PC-3 (cell line): ENCODE data around the gene KCNQ5.

Source experiments
- EZH2 ChIP-seq: fragments of 300-600 bp; sonication (generic); IDR thresholded peaks from one replicate; pipeline ENCODE4 v1.6.1; 2017; ENCODE audit warnings: antibody characterized with exemption, mild to moderate bottlenecking, low read length; ENCODE audit not compliant: unreplicated experiment
- EZH2phosphoT487 ChIP-seq: fragments of 300-600 bp; sonication (generic); IDR thresholded peaks from 2 replicates; pipeline ENCODE4 v1.6.1; 2018; ENCODE audit warnings: mild to moderate bottlenecking, antibody characterized with exemption, low read length, borderline replicate concordance
- TF ChIP-seq, protein P1 (sequence below): fragments of 300-600 bp; sonication (generic); conservative IDR thresholded peaks from 2 replicates; pipeline ENCODE4 v1.5.1; 2017; ENCODE audit warnings: antibody characterized with exemption, low read depth, mild to moderate bottlenecking, low read length

DNA sequence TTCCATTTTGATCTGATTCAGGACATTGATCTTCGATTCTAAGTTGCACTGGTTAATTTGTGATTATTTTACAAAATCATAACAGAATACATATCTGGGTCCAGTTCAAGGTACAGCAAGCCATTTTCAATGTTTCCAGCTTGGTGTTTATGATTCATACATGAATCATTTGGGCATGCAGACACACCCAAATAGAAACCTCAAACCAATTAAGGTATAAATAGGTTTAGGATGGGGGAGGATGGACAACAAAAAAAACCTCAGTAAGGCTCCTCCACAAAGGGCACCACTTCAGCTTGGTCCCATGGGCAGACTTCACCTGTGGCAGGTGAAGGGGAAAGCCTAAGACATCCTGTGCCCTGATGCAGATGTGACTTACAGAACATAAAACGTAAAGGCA lies 410.7 kb downstream of the KCNQ5 start:
- TF ChIP-seq, protein P1, sequence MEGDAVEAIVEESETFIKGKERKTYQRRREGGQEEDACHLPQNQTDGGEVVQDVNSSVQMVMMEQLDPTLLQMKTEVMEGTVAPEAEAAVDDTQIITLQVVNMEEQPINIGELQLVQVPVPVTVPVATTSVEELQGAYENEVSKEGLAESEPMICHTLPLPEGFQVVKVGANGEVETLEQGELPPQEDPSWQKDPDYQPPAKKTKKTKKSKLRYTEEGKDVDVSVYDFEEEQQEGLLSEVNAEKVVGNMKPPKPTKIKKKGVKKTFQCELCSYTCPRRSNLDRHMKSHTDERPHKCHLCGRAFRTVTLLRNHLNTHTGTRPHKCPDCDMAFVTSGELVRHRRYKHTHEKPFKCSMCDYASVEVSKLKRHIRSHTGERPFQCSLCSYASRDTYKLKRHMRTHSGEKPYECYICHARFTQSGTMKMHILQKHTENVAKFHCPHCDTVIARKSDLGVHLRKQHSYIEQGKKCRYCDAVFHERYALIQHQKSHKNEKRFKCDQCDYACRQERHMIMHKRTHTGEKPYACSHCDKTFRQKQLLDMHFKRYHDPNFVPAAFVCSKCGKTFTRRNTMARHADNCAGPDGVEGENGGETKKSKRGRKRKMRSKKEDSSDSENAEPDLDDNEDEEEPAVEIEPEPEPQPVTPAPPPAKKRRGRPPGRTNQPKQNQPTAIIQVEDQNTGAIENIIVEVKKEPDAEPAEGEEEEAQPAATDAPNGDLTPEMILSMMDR = no peak
- no peak for TF ChIP-seq EZH2
- no peak for TF ChIP-seq EZH2phosphoT487
